ENCODE data around the gene RSPRY1. TPM values are rescaled to one million over a fixed set of nuclear protein-coding genes. Genes with fewer than 3 reads are reported as not detected.

The RSPRY1 gene
- total and polyA plus RNA-seq, 2 of the 8 experiments (the other 6 are each of a cell fraction or from before 2014, with no cell fraction given), result 11.5 to 32.5 TPM

DNA sequence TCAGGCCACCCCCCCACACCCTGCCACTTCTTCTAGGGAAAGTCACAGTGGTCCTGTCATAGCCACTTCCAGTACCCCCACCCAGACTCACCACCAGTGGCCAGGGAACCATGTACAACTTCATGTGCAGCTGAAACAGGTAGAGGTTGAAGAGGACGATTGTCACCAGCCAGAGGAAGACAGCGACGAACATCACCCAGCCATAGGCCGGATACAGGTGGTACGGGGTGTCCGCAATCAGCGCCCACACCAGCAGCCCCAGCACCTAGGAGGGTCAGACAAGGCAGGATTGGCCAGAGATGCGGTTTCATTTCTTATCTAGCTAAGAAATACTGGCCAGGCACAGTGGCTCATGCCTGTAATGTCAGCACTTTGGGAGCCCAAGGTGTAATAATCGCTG lies 75.7 kb downstream of the RSPRY1 start:
- Histone ChIP-seq H3K14ac (ENCODE audit: insufficient read length) (no peak overlapping the region), H3K9me3 (ENCODE audit: insufficient read depth in 2 of 2, low read depth in 1 of 2, low read length in 1 of 2) (no peaks in the 10 kb centered on the region), H3K18ac (ENCODE audit: extremely low read depth, low read length) (no peak overlapping the region), H3K36me3 (ENCODE audit: control insufficient read depth in 2 of 4, insufficient read depth in 4 of 4, low read length in 3 of 4) (no peaks in the 10 kb centered on the region), H3K56ac (replicated peaks; ENCODE audit: insufficient read length, low read depth, low read length) (no peak overlapping the region), H3K4me3 (ENCODE audit: extremely low read depth in 1 of 4, insufficient read depth in 2 of 4, low read depth in 3 of 4, low read length in 4 of 4) (no peak overlapping the region), H2BK12ac (ENCODE audit: low read depth, low read length) (peak overlapping the region; percentile 85; the same call in 1 of the 2 replicates), H3K27ac (ENCODE audit: low read depth, low read length) (no peak overlapping the region), H2BK5ac (ENCODE audit: low read depth, low read length) (no peak overlapping the region), H2AK5ac (ENCODE audit: low read depth, low read length) (no peak overlapping the region), H3K4me1 (replicated peaks in 1 of 4; ENCODE audit: control insufficient read depth in 3 of 4, insufficient read depth in 4 of 4, low read length in 3 of 4) (peaks cover 4 to 17% (median 7%) of the 10 kb centered on the region in 4 experiments), H4K8ac (ENCODE audit: extremely low read depth, insufficient read depth, low read length) (no peak overlapping the region), H3K4me2 (ENCODE audit: insufficient read depth in 1 of 2, low read depth in 2 of 2, low read length in 2 of 2) (no peak overlapping the region), H3K9ac (replicated peaks in 1 of 4; ENCODE audit: extremely low read depth in 1 of 4, low read depth in 3 of 4, low read length in 3 of 4) (no peak overlapping the region), H3K79me2 (ENCODE audit: control insufficient read depth in 1 of 2, insufficient read depth in 2 of 2, low read length in 2 of 2) (no peaks in the 10 kb centered on the region), H2AFZ (ENCODE audit: low read length) (no peak overlapping the region), H3K23ac (ENCODE audit: insufficient read length) (no peak overlapping the region), H3K4ac (replicated peaks; ENCODE audit: insufficient read length, low read depth, low read length) (no peak overlapping the region), H2BK15ac (ENCODE audit: low read length) (0 out of 2 replicates have a peak overlapping the region, but pooled peaks have one; percentile 4), H3K23me2 (ENCODE audit: low read depth, low read length) (0 out of 2 replicates have a peak, but pooled peaks cover 2% of the 10 kb centered on the region), H2BK20ac (ENCODE audit: low read length) (0 out of 2 replicates have a peak overlapping the region, but pooled peaks have one; percentile 93), H4K91ac (replicated peaks; ENCODE audit: insufficient read length, low read length) (peak overlapping the region; percentile 65), H3K79me1 (ENCODE audit: low read depth, low read length) (no peaks in the 10 kb centered on the region), H2BK120ac (replicated peaks; ENCODE audit: low read depth, low read length) (peak overlapping the region; percentile 43), H4K5ac (ENCODE audit: insufficient read length, low read depth, low read length) (no peak overlapping the region), H3K27me3 (replicated peaks in 1 of 4; ENCODE audit: control insufficient read depth in 3 of 4, extremely low read depth in 1 of 4, insufficient read depth in 3 of 4, low read length in 3 of 4) (no peaks in the 10 kb centered on the region), H4K20me1 (replicated peaks in 1 of 2; ENCODE audit: control insufficient read depth in 1 of 2, insufficient read depth in 2 of 2, low read length in 2 of 2) (no peaks in the 10 kb centered on the region)
- 96% methylated on average over 9 of the region's 9 CpGs; no CpG with 5 or more reads in 1 of the 2 experiments for WGBS, 2 experiments (ENCODE audit: extremely low coverage in 1 of 2, insufficient coverage in 1 of 2, insufficient read length in 1 of 2, insufficient replicate concordance in 2 of 2, low coverage in 1 of 2, low lambda C conversion rate in 2 of 2, missing lambda C conversion rate in 1 of 2)
- DNase-seq (ENCODE audit: low read depth in 1 of 2, low spot score in 2 of 2), result no peak
- CTCF ChIA-PET (ENCODE audit: partially characterized antibody), result interaction anchor here (0.9 to 1.0 kb wide), 2 partner anchors 10 to 160 kb away, joined by 3 read pairs; no protein-coding TSS in a partner anchor
- POLR2A ChIA-PET (ENCODE audit: partially characterized antibody), result interaction anchor here (0.5 kb wide), 1 partner anchor 155 kb away, joined by 3 read pairs; no protein-coding TSS in a partner anchor
- TF ChIP-seq GABPA (IDR thresholded peaks at IDR 0.05; ENCODE audit: borderline replicate concordance, insufficient read depth, low read length), result no peak
- no peak for TF ChIP-seq FOSL1 (IDR thresholded peaks at IDR 0.05; ENCODE audit: insufficient read depth, low read depth, low read length)
- no peak for TF ChIP-seq SRF (IDR thresholded peaks at IDR 0.05; ENCODE audit: low read depth, low read length)
- no peak for TF ChIP-seq CTBP2 (IDR thresholded peaks at IDR 0.05; ENCODE audit: borderline replicate concordance, insufficient read depth, insufficient read length, low read length)
- TF ChIP-seq ASH2L (IDR thresholded peaks at IDR 0.05; ENCODE audit: low read length), result no peak
- no peak for TF ChIP-seq PHF8 (conservative IDR thresholded peaks at IDR 0.05; ENCODE audit: low read depth, low read length)
- FAIRE-seq, result no peak

Measured in H1 (cell line).